Ishikawa (cell line): ENCODE results near the gene SLC35D2.

ENCODE experiments used
- MAX ChIP-seq: IDR thresholded peaks from 2 replicates; pipeline ENCODE4 v1.6.1; 2012
- YY1 ChIP-seq: IDR thresholded peaks from 2 replicates; pipeline ENCODE4 v1.6.1; 2012; ENCODE audit warnings: low read depth

GRCh38 chr9:96400132-96400910 lies 16.8 kb upstream of the SLC35D2 start:
- TF ChIP-seq MAX (no peak), YY1 (no peak)
